Natural killer cell (primary cell): Measurements from ENCODE around the gene FAM3D. TPM values are rescaled to one million over a fixed set of nuclear protein-coding genes. Genes with fewer than 3 reads are reported as not detected.

Experiments
- ATAC-seq, 3 donors: fragments of 150-1000 bp in 2 of 3; fragments of 200-7000 bp in 1 of 3; cut with Tn5 transposase; 1 replicate in 1 of 3; 2 replicates in 2 of 3; pipeline ENCODE4 v1.10.0; 2021; ENCODE audit warnings: mild to moderate bottlenecking in 2 of 3, moderate library complexity in 2 of 3
- DNase-seq, 2 donors: peaks; one replicate each; pipeline versions ENCODE4 v3.0.0 to v3.0.0-alpha.2; 2013 to 2021; ENCODE audit warnings: mixed read lengths in 1 of 2
- H3K27ac ChIP-seq: one replicate; pipeline ENCODE4 v1.5.1; 2013; ENCODE audit warnings: mild to moderate bottlenecking, low read length
- H3K27me3 ChIP-seq: one replicate; pipeline ENCODE4 v1.6.1; 2013; ENCODE audit warnings: low read length; ENCODE audit not compliant: control insufficient read depth, insufficient read depth
- H3K36me3 ChIP-seq: one replicate; pipeline ENCODE4 v1.6.1; 2013; ENCODE audit warnings: low read length; ENCODE audit not compliant: control insufficient read depth, insufficient read depth
- H3K4me1 ChIP-seq: one replicate; pipeline ENCODE4 v1.6.1; 2013; ENCODE audit warnings: low read length; ENCODE audit not compliant: control insufficient read depth, insufficient read depth
- H3K4me3 ChIP-seq: one replicate; pipeline ENCODE4 v1.5.1; 2013; ENCODE audit warnings: low read length
- H3K9me3 ChIP-seq: one replicate; pipeline ENCODE4 v1.6.1; 2013; ENCODE audit warnings: low read length; ENCODE audit not compliant: control insufficient read depth, insufficient read depth
- H3K27ac Mint-ChIP-seq, 2 donors: one replicate each; pipeline ENCODE4 v1.8.0; 2022; ENCODE audit warnings: mild to moderate bottlenecking in 2 of 2, mixed read lengths in 2 of 2, moderate library complexity in 1 of 2
- H3K27me3 Mint-ChIP-seq, 2 donors: one replicate each; pipeline ENCODE4 v1.8.0; 2022; ENCODE audit warnings: low read depth in 2 of 2, mixed read lengths in 2 of 2
- H3K36me3 Mint-ChIP-seq: one replicate; pipeline ENCODE4 v1.8.0; 2022; ENCODE audit warnings: mixed read lengths
- H3K4me1 Mint-ChIP-seq, 2 donors: one replicate each; pipeline ENCODE4 v1.8.0; 2022; ENCODE audit warnings: mixed read lengths in 2 of 2
- H3K4me3 Mint-ChIP-seq: one replicate; pipeline ENCODE4 v1.8.0; 2022; ENCODE audit warnings: mild to moderate bottlenecking, moderate library complexity, mixed read lengths
- H3K9me3 Mint-ChIP-seq, 2 donors: one replicate each; pipeline ENCODE4 v1.8.0; 2022; ENCODE audit warnings: mixed read lengths in 2 of 2
- CTCF ChIP-seq: fragments of 200-600 bp; IDR thresholded peaks from one replicate; pipeline ENCODE4 v1.8.0; 2022; ENCODE audit warnings: antibody characterized with exemption
- WGBS: methylation state at CpG from one replicate; pipeline ENCODE4 v1.1.7; 2013; ENCODE audit warnings: missing lambda C conversion rate; ENCODE audit not compliant: insufficient coverage; 5-methylcytosine and 5-hydroxymethylcytosine counted together
- intact Hi-C: fragments of 100-400 bp; cut with micrococcal nuclease; formaldehyde crosslinking; loops from one replicate; pipeline ENCODE4 v1.14.2; 2022
- total RNA-seq, 4 donors: library from RNA; stranded (reverse); fragments of 120-200 nt in 1 of 4; gene quantifications; one replicate each; pipeline versions ENCODE4 v1.2.3 to v1.2.4, GENCODE V29; 2013 to 2022

Gene FAM3D
- total RNA-seq, 3 donors from 2014 or later (not counting 1 experiment from before 2014, with no cell fraction given), result not detected

- intact Hi-C loops, result no loop called here
- DNase-seq (no peak), ATAC-seq (no peak)
- no peaks in the 10 kb centered on the region for H3K36me3 Mint-ChIP-seq
- no peak for TF ChIP-seq CTCF
- WGBS, result 69% methylated on average over 6 of the region's 6 CpGs
- Histone ChIP-seq H3K4me1 (no peaks in the 10 kb centered on the region), H3K27me3 (no peaks in the 10 kb centered on the region), H3K4me3 (no peak overlapping the region), H3K27ac (no peak overlapping the region), H3K9me3 (no peaks in the 10 kb centered on the region), H3K36me3 (no peaks in the 10 kb centered on the region)
- H3K27ac Mint-ChIP-seq, result no peak overlapping the region
- no peaks in the 10 kb centered on the region for H3K4me1 Mint-ChIP-seq
- no peaks in the 10 kb centered on the region for H3K9me3 Mint-ChIP-seq
- H3K4me3 Mint-ChIP-seq, result no peak overlapping the region
- peaks cover 3 to 8% of the 10 kb centered on the region in 2 donors for H3K27me3 Mint-ChIP-seq
Measured at GRCh38 chr3:58667704-58668103, 1.1 kb upstream of the FAM3D start.

- WGBS, result no CpG with 5 or more reads among the region's 1 CpG
- H3K27ac ChIP-seq, result no peak overlapping the region
- H3K9me3 Mint-ChIP-seq, result no peaks in the 10 kb centered on the region
- no peaks in the 10 kb centered on the region for H3K4me1 Mint-ChIP-seq
- no peak for TF ChIP-seq CTCF
- DNase-seq (no peak), ATAC-seq (no peak)
- H3K27ac Mint-ChIP-seq, result no peak overlapping the region
- intact Hi-C loops, result no loop called here
- H3K4me3 ChIP-seq, result no peak overlapping the region
- H3K4me3 Mint-ChIP-seq, result no peak overlapping the region
- no peaks in the 10 kb centered on the region for H3K4me1 ChIP-seq
- no peaks in the 10 kb centered on the region for H3K36me3 ChIP-seq
- no peaks in the 10 kb centered on the region for H3K36me3 Mint-ChIP-seq
- peaks cover 3 to 8% of the 10 kb centered on the region in 2 donors for H3K27me3 Mint-ChIP-seq
- no peaks in the 10 kb centered on the region for H3K27me3 ChIP-seq
- no peaks in the 10 kb centered on the region for H3K9me3 ChIP-seq
Measured at GRCh38 chr3:58667229-58667628, 655 bp upstream of the FAM3D start.

GRCh38 chr3:58665405-58665804 lies 1.2 kb downstream of the FAM3D start:
- no peak overlapping the region for H3K4me3 Mint-ChIP-seq
- DNase-seq (no peak), ATAC-seq (no peak)
- intact Hi-C loops, result no loop called here
- H3K9me3 ChIP-seq, result no peaks in the 10 kb centered on the region
- H3K4me1 ChIP-seq, result no peaks in the 10 kb centered on the region
- H3K36me3 Mint-ChIP-seq, result no peaks in the 10 kb centered on the region
- H3K9me3 Mint-ChIP-seq, result no peaks in the 10 kb centered on the region
- WGBS, result 82% methylated on average over 2 of the region's 2 CpGs
- H3K27me3 ChIP-seq, result no peaks in the 10 kb centered on the region
- H3K27me3 Mint-ChIP-seq, result peaks cover 1 to 8% of the 10 kb centered on the region in 2 donors
- H3K4me3 ChIP-seq, result no peak overlapping the region
- H3K4me1 Mint-ChIP-seq, result no peaks in the 10 kb centered on the region
- H3K36me3 ChIP-seq, result no peaks in the 10 kb centered on the region
- TF ChIP-seq CTCF, result no peak
- no peak overlapping the region for H3K27ac ChIP-seq
- no peak overlapping the region for H3K27ac Mint-ChIP-seq

- Histone ChIP-seq H3K9me3 (no peaks in the 10 kb centered on the region), H3K4me1 (no peaks in the 10 kb centered on the region), H3K4me3 (no peak overlapping the region), H3K36me3 (no peaks in the 10 kb centered on the region), H3K27me3 (no peaks in the 10 kb centered on the region), H3K27ac (no peak overlapping the region)
- no peak overlapping the region for H3K27ac Mint-ChIP-seq
- no peaks in the 10 kb centered on the region for H3K9me3 Mint-ChIP-seq
- H3K36me3 Mint-ChIP-seq, result no peaks in the 10 kb centered on the region
- H3K4me1 Mint-ChIP-seq, result no peaks in the 10 kb centered on the region
- no peak for TF ChIP-seq CTCF
- ATAC-seq (no peak), DNase-seq (no peak)
- peaks cover 0 to 8% of the 10 kb centered on the region in 2 donors for H3K27me3 Mint-ChIP-seq
- WGBS, result 83% methylated on average over 3 of the region's 3 CpGs
- intact Hi-C loops, result no loop called here
- no peak overlapping the region for H3K4me3 Mint-ChIP-seq
Measured at GRCh38 chr3:58664611-58665010, 2.0 kb downstream of the FAM3D start.
